H9 (cell line): ENCODE results near the gene PROM1. TPM values are rescaled to one million over a fixed set of nuclear protein-coding genes. Genes with fewer than 3 reads are reported as not detected.
A peak's percentile ranks its signal among the peaks of the same experiment; 100 is the strongest.

Experiments used
- DNase-seq: peaks from one replicate; pipeline ENCODE4 v3.0.0-alpha.2; 2017
- H2AFZ ChIP-seq: one replicate; pipeline ENCODE4 v1.6.1; 2013; ENCODE audit warnings: mild to moderate bottlenecking, low read length, control low read depth, moderate library complexity
- H2AK5ac ChIP-seq: 2 replicates; pipeline ENCODE4 v1.6.1; 2013; ENCODE audit warnings: low read length, control low read depth, mixed read lengths; ENCODE audit not compliant: insufficient read length
- H2BK120ac ChIP-seq: one replicate; pipeline ENCODE4 v1.6.1; 2013; ENCODE audit warnings: low read depth, mild to moderate bottlenecking, low read length, control low read depth, inconsistent platforms; ENCODE audit not compliant: poor library complexity, severe bottlenecking
- H2BK12ac ChIP-seq: 2 replicates; pipeline ENCODE4 v1.6.1; 2013; ENCODE audit warnings: low read length, control low read depth, mixed read lengths, low read depth; ENCODE audit not compliant: insufficient read length
- H2BK15ac ChIP-seq: 2 replicates; pipeline ENCODE4 v1.6.1; 2013; ENCODE audit warnings: low read depth, low read length, control low read depth
- H2BK20ac ChIP-seq: one replicate; pipeline ENCODE4 v1.6.1; 2013; ENCODE audit warnings: low read depth, mild to moderate bottlenecking, low read length, control low read depth, inconsistent platforms; ENCODE audit not compliant: poor library complexity, severe bottlenecking
- H2BK5ac ChIP-seq: 2 replicates; pipeline ENCODE4 v1.6.1; 2013; ENCODE audit warnings: low read length, control low read depth, mixed read lengths; ENCODE audit not compliant: insufficient read length
- H3K14ac ChIP-seq: 2 replicates; pipeline ENCODE4 v1.6.1; 2013; ENCODE audit warnings: low read length, control low read depth; ENCODE audit not compliant: insufficient read depth
- H3K18ac ChIP-seq: 2 replicates; pipeline ENCODE4 v1.6.1; 2013; ENCODE audit warnings: low read depth, mild to moderate bottlenecking, mixed read lengths, low read length, control low read depth; ENCODE audit not compliant: insufficient read length
- H3K23ac ChIP-seq: 2 replicates; pipeline ENCODE4 v1.6.1; 2013; ENCODE audit warnings: low read length, control low read depth, mixed read lengths, low read depth; ENCODE audit not compliant: insufficient read length
- H3K23me2 ChIP-seq: 2 replicates; pipeline ENCODE4 v1.6.1; 2013; ENCODE audit warnings: low read depth, mild to moderate bottlenecking, mixed read lengths, low read length, control low read depth; ENCODE audit not compliant: insufficient read length, poor library complexity, severe bottlenecking
- H3K27ac ChIP-seq: 2 replicates; pipeline ENCODE4 v1.5.1; 2013; ENCODE audit warnings: low read length, control low read depth, mixed read lengths, low read depth; ENCODE audit not compliant: insufficient read length
- H3K27me3 ChIP-seq: 2 replicates; pipeline ENCODE4 v1.6.1; 2013; ENCODE audit warnings: low read length, control low read depth, inconsistent platforms; ENCODE audit not compliant: insufficient read depth
- H3K4ac ChIP-seq: 2 replicates; pipeline ENCODE4 v1.6.1; 2013; ENCODE audit warnings: low read depth, mild to moderate bottlenecking, control low read depth, inconsistent platforms, low read length, moderate library complexity
- H3K4me1 ChIP-seq: 2 replicates; pipeline ENCODE4 v1.6.1; 2013; ENCODE audit warnings: low read length, control low read depth, inconsistent platforms; ENCODE audit not compliant: insufficient read depth
- H3K4me2 ChIP-seq: 2 replicates; pipeline ENCODE4 v1.6.1; 2013; ENCODE audit warnings: low read length, control low read depth, mixed read lengths; ENCODE audit not compliant: insufficient read length, insufficient read depth
- H3K56ac ChIP-seq: 2 replicates; pipeline ENCODE4 v1.6.1; 2013; ENCODE audit warnings: low read depth, mild to moderate bottlenecking, mixed read lengths, low read length, control low read depth; ENCODE audit not compliant: insufficient read length
- H3K79me1 ChIP-seq: 2 replicates; pipeline ENCODE4 v1.6.1; 2013; ENCODE audit warnings: low read depth, mild to moderate bottlenecking, moderate library complexity, low read length, control low read depth, inconsistent platforms; ENCODE audit not compliant: insufficient read depth, poor library complexity, severe bottlenecking
- H3K79me2 ChIP-seq: 2 replicates; pipeline ENCODE4 v1.6.1; 2013; ENCODE audit warnings: low read length, control low read depth, inconsistent platforms; ENCODE audit not compliant: insufficient read depth
- H3K9ac ChIP-seq: 2 replicates; pipeline ENCODE4 v1.6.1; 2013; ENCODE audit warnings: low read length, control low read depth, mixed read lengths; ENCODE audit not compliant: insufficient read length; ENCODE audit errors: extremely low read depth
- H3K9me3 ChIP-seq: one replicate; pipeline ENCODE4 v1.6.1; 2013; ENCODE audit warnings: low read depth, low read length, inconsistent platforms; ENCODE audit not compliant: control insufficient read depth
- H3T11ph ChIP-seq: one replicate; pipeline ENCODE4 v1.6.1; 2013; ENCODE audit warnings: mild to moderate bottlenecking, low read length, control low read depth, inconsistent platforms
- H4K20me1 ChIP-seq: one replicate; pipeline ENCODE4 v1.6.1; 2013; ENCODE audit not compliant: control insufficient read depth, insufficient read length, insufficient read depth
- H4K5ac ChIP-seq: 2 replicates; pipeline ENCODE4 v1.6.1; 2013; ENCODE audit warnings: low read depth, mild to moderate bottlenecking, mixed read lengths, low read length, control low read depth; ENCODE audit not compliant: insufficient read length
- H4K8ac ChIP-seq: replicated peaks from 2 replicates; pipeline ENCODE4 v1.6.1; 2013; ENCODE audit warnings: low read length, control low read depth, mixed read lengths, low read depth; ENCODE audit not compliant: insufficient read length
- H4K91ac ChIP-seq: 2 replicates; pipeline ENCODE4 v1.6.1; 2013; ENCODE audit warnings: low read depth, mild to moderate bottlenecking, moderate library complexity, mixed read lengths, low read length, control low read depth; ENCODE audit not compliant: insufficient read length
- H3K27ac Mint-ChIP-seq, 3 experiments: 2 replicates in 2 of 3; 3 replicates in 1 of 3; pipeline ENCODE4 v1.8.0; 2020 to 2021; ENCODE audit warnings: mixed read lengths in 3 of 3, mild to moderate bottlenecking in 1 of 3, moderate library complexity in 1 of 3
- H3K27me3 Mint-ChIP-seq: 2 replicates; pipeline ENCODE4 v1.8.0; 2021; ENCODE audit warnings: low read depth, mild to moderate bottlenecking, moderate library complexity, mixed read lengths
- H3K36me3 Mint-ChIP-seq, 3 experiments: 2 replicates in 2 of 3; 3 replicates in 1 of 3; pipeline ENCODE4 v1.8.0; 2020 to 2021; ENCODE audit warnings: low read depth in 3 of 3, mixed read lengths in 3 of 3; ENCODE audit not compliant: insufficient read depth in 1 of 3
- H3K4me1 Mint-ChIP-seq, 2 experiments: 2 replicates each; pipeline ENCODE4 v1.8.0; 2020; ENCODE audit warnings: mixed read lengths in 2 of 2
- H3K4me3 Mint-ChIP-seq, 2 experiments: 2 replicates in 1 of 2; 3 replicates in 1 of 2; pipeline ENCODE4 v1.8.0; 2020 to 2021; ENCODE audit warnings: mild to moderate bottlenecking in 2 of 2, mixed read lengths in 2 of 2, moderate library complexity in 1 of 2
- H3K9me3 Mint-ChIP-seq, 2 experiments: 2 replicates in 1 of 2; 3 replicates in 1 of 2; pipeline ENCODE4 v1.8.0; 2020; ENCODE audit warnings: mild to moderate bottlenecking in 2 of 2, mixed read lengths in 2 of 2, moderate library complexity in 1 of 2
- WGBS: extraction: QIAGEN DNeasy Blood & Tissue Kit; methylation state at CpG from one replicate; pipeline ENCODE4 v1.1.7; 2013; ENCODE audit warnings: missing lambda C conversion rate, low lambda C conversion rate, mixed read lengths; ENCODE audit not compliant: insufficient read length; ENCODE audit errors: extremely low coverage; 5-methylcytosine and 5-hydroxymethylcytosine counted together
- total RNA-seq: library from RNA; stranded (reverse); gene quantifications from 2 replicates; pipeline ENCODE4 v1.2.1, GENCODE V29; 2021
- TF ChIP-seq, protein P1 (sequence below): fragments of 200-600 bp; sonication (generic); conservative IDR thresholded peaks from 3 replicates; pipeline ENCODE4 v1.8.0; 2021; ENCODE audit warnings: antibody characterized with exemption, mild to moderate bottlenecking

Gene PROM1
- total RNA-seq, 1 experiment from 2014 or later, result 98.3 TPM

DNA sequence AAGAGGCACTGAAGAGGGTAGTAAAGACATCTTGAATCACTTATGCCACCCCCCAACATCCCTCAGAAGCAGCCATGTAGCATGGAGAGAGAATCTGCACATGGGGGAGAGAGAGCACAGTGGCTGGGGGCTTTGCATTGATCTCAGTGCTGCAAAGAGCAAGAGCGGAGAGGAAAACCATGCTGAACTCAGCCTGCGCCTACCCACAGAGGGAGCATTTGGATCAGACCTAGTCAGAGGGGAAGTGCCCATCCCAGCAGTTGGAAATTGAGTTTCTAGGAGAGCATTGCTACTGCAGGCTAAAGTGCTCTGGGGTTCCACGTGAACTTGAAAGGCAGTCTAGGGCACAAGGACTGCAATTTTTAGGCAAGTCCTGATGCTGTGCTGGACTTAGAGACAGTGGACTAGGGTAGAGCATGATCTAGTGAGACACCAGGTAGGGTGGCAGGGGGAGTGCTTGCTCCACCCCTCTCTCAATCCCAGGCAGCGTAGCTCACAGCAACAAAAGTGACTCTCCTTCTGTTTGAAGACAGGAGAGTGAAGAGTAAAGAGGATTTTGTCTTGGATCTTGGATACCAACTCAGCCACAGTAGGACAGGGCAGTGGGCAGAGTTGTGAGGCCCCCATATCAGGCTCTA, 9.0 kb upstream of the PROM1 start:
- no peak overlapping the region for H3K4me3 Mint-ChIP-seq
- Histone ChIP-seq H2BK15ac (no peak overlapping the region), H2AFZ (no peak overlapping the region)

More for the DNA sequence above, 9.0 kb upstream of the PROM1 start:
- H3K36me3 Mint-ChIP-seq, result no peaks in the 10 kb centered on the region
- peaks cover 2% of the 10 kb centered on the region for H3K27me3 Mint-ChIP-seq
- no peak overlapping the region for H3K14ac ChIP-seq
- no peak overlapping the region for H2BK12ac ChIP-seq
- WGBS, result no CpG with 5 or more reads among the region's 4 CpGs
- H3K4me1 Mint-ChIP-seq, result peaks cover 12 to 13% of the 10 kb centered on the region in 2 experiments
- no peak overlapping the region for H3K4me2 ChIP-seq
- no peak overlapping the region for H3T11ph ChIP-seq
- no peak overlapping the region for H4K8ac ChIP-seq
- TF ChIP-seq, protein P1, sequence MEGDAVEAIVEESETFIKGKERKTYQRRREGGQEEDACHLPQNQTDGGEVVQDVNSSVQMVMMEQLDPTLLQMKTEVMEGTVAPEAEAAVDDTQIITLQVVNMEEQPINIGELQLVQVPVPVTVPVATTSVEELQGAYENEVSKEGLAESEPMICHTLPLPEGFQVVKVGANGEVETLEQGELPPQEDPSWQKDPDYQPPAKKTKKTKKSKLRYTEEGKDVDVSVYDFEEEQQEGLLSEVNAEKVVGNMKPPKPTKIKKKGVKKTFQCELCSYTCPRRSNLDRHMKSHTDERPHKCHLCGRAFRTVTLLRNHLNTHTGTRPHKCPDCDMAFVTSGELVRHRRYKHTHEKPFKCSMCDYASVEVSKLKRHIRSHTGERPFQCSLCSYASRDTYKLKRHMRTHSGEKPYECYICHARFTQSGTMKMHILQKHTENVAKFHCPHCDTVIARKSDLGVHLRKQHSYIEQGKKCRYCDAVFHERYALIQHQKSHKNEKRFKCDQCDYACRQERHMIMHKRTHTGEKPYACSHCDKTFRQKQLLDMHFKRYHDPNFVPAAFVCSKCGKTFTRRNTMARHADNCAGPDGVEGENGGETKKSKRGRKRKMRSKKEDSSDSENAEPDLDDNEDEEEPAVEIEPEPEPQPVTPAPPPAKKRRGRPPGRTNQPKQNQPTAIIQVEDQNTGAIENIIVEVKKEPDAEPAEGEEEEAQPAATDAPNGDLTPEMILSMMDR, result peak; percentile 35; the same call in 2 of the 3 replicates
- no peak overlapping the region for H3K9ac ChIP-seq
- peak; percentile 52 for DNase-seq
- no peak overlapping the region for H3K56ac ChIP-seq
- no peaks in the 10 kb centered on the region for H3K79me2 ChIP-seq
- H2BK5ac ChIP-seq, result no peak overlapping the region
- H3K23me2 ChIP-seq, result no peaks in the 10 kb centered on the region
- peak overlapping the region in 1 of 3 experiments; percentile 43; a peak in 2 of 7 replicates for H3K27ac Mint-ChIP-seq
- no peaks in the 10 kb centered on the region for H3K9me3 ChIP-seq
- H4K91ac ChIP-seq, result no peak overlapping the region
- peaks cover 2% of the 10 kb centered on the region; the same call in 1 of the 2 replicates for H3K4me1 ChIP-seq
- H3K9me3 Mint-ChIP-seq, result no peaks in the 10 kb centered on the region
- H3K27ac ChIP-seq, result no peak overlapping the region
- H3K79me1 ChIP-seq, result no peaks in the 10 kb centered on the region
- H3K23ac ChIP-seq, result no peak overlapping the region
- H4K20me1 ChIP-seq, result no peaks in the 10 kb centered on the region
- no peak overlapping the region for H3K4ac ChIP-seq
- H2BK120ac ChIP-seq, result no peak overlapping the region
- H2AK5ac ChIP-seq, result no peak overlapping the region
- no peak overlapping the region for H4K5ac ChIP-seq
- H3K18ac ChIP-seq, result no peak overlapping the region
- H2BK20ac ChIP-seq, result no peak overlapping the region
- H3K27me3 ChIP-seq, result no peaks in the 10 kb centered on the region
